Peyer's patch (tissue), 4 donors: ENCODE data around the gene MTCL1. TPM values are rescaled to one million over a fixed set of nuclear protein-coding genes. Genes with fewer than 3 reads are reported as not detected.

Experiments used
- DNase-seq, 3 donors: peaks; one replicate each; pipeline ENCODE4 v3.0.0-alpha.2; 2017 to 2019
- H3K27ac ChIP-seq, 4 donors: fragments of 200-600 bp; sonication (generic); one replicate each; pipeline ENCODE4 v1.5.1; 2016 to 2019
- H3K27me3 ChIP-seq, 2 donors: fragments of 200-600 bp; sonication (generic); one replicate each; pipeline ENCODE4 v1.5.1; 2019
- H3K36me3 ChIP-seq, 3 donors: fragments of 200-600 bp; sonication (generic); one replicate each; pipeline ENCODE4 v1.5.1; 2016 to 2019
- H3K4me1 ChIP-seq, 4 donors: fragments of 200-600 bp; sonication (generic); one replicate each; pipeline ENCODE4 v1.5.1; 2016 to 2019
- H3K4me3 ChIP-seq, 4 donors: fragments of 200-600 bp; sonication (generic); 1 replicate in 3 of 4; 2 replicates in 1 of 4; pipeline ENCODE4 v1.5.1; 2016 to 2019; ENCODE audit warnings: mild to moderate bottlenecking in 1 of 4
- H3K9me3 ChIP-seq, 4 donors: fragments of 200-600 bp; sonication (generic); one replicate each; pipeline ENCODE4 v1.5.1; 2016 to 2019; ENCODE audit warnings: mild to moderate bottlenecking in 1 of 4
- POLR2A ChIP-seq, 2 donors: fragments of 450-650 bp; IDR thresholded peaks; one replicate each; pipeline ENCODE4 v1.5.1; 2017; ENCODE audit warnings: antibody characterized with exemption in 2 of 2, mild to moderate bottlenecking in 2 of 2, moderate library complexity in 2 of 2
- total RNA-seq, 4 donors: library from RNA; depleted of rRNA; stranded (reverse); fragments of >200 nt; gene quantifications; one replicate each; pipeline ENCODE4 v1.1.0, GENCODE V29; 2016
- TF ChIP-seq, protein P1 (sequence below), 6 experiments: fragments of 450-650 bp in 4 of 6; fragments of 200-600 bp in 2 of 6; sonication (generic) in 1 of 6; IDR thresholded peaks; one replicate each; pipeline ENCODE4 v1.5.1; 2017 to 2019; ENCODE audit warnings: antibody characterized with exemption in 6 of 6, mild to moderate bottlenecking in 3 of 6, moderate library complexity in 1 of 6

The MTCL1 gene
- total RNA-seq, 4 donors from 2014 or later, result 4.2 to 27.2 (median 6.3) TPM

DNA sequence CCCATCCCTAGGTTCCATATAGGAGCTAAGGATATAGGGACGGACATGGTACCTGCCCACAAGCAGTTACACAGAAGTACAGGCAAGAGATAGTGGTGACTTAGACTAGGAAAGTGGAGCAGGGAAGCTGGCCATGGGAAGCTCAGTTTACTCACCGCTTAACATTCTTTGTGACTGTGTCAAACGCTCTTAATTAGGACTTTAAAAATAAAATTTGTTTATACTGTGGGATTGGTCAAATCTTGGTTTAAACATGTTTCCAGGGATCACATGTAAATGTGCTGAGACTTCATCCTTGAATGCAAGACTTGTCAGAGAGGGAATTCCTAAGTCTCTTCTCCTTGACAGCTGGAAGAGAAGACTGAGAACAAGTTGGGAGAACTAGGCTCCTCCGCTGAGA is 107.3 kb downstream of the MTCL1 start:
- no peak for DNase-seq
- Histone ChIP-seq H3K36me3 (no peaks in the 10 kb centered on the region), H3K9me3 (no peaks in the 10 kb centered on the region), H3K27me3 (no peaks in the 10 kb centered on the region), H3K4me3 (no peak overlapping the region), H3K27ac (no peak overlapping the region), H3K4me1 (no peaks in the 10 kb centered on the region)
- no peak for TF ChIP-seq POLR2A (IDR thresholded peaks at IDR 0.05)
- TF ChIP-seq, protein P1, sequence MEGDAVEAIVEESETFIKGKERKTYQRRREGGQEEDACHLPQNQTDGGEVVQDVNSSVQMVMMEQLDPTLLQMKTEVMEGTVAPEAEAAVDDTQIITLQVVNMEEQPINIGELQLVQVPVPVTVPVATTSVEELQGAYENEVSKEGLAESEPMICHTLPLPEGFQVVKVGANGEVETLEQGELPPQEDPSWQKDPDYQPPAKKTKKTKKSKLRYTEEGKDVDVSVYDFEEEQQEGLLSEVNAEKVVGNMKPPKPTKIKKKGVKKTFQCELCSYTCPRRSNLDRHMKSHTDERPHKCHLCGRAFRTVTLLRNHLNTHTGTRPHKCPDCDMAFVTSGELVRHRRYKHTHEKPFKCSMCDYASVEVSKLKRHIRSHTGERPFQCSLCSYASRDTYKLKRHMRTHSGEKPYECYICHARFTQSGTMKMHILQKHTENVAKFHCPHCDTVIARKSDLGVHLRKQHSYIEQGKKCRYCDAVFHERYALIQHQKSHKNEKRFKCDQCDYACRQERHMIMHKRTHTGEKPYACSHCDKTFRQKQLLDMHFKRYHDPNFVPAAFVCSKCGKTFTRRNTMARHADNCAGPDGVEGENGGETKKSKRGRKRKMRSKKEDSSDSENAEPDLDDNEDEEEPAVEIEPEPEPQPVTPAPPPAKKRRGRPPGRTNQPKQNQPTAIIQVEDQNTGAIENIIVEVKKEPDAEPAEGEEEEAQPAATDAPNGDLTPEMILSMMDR (IDR thresholded peaks at IDR 0.05), result no peak

DNA sequence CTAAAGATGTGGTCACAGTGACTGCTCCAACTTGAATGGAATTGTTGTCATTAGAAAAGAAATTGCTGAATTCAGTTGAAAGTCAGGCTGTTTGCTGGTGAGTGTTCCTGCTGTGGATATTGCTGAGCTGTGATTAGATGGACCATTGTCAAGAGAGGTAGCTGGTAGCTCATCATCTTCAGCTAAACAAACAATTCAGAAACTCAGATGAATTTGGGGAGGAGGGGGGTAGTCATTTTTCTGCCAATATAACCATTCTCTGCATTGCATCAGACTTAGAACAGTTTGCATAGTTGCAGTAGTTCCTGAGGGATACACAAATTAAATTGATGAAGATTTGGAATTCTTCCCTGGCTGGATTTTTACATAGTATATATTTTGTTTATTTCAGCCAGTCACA is 108.3 kb downstream of the MTCL1 start:
- H3K9me3 ChIP-seq, result no peaks in the 10 kb centered on the region
- TF ChIP-seq, protein P1 (IDR thresholded peaks at IDR 0.05), result no peak
- TF ChIP-seq POLR2A (IDR thresholded peaks at IDR 0.05), result no peak
- no peak overlapping the region for H3K4me3 ChIP-seq
- no peaks in the 10 kb centered on the region for H3K27me3 ChIP-seq
- H3K36me3 ChIP-seq, result no peaks in the 10 kb centered on the region
- no peaks in the 10 kb centered on the region for H3K4me1 ChIP-seq
- H3K27ac ChIP-seq, result no peak overlapping the region
- DNase-seq, result no peak

DNA sequence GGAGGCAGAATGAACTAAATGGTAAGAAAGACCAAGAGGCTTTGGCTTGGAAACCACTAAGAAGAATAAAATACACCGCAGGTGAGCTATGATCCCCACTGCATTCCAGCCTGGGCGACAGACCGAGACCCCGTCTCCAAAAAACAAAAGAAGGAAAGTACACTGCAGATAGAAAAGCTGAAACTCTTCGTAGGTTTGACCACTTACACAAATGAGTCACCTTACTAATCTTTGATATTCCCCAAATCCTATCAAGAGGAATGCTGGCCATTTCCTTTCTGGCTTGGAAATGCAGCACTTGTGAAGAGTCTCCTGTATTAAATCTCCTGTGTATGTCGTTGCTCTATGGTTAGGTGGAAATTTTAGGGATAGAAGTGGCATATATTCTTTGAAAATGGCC is 108.8 kb downstream of the MTCL1 start:
- TF ChIP-seq, protein P1 (IDR thresholded peaks at IDR 0.05), result no peak
- TF ChIP-seq POLR2A (IDR thresholded peaks at IDR 0.05), result no peak
- Histone ChIP-seq H3K36me3 (no peaks in the 10 kb centered on the region), H3K4me1 (no peaks in the 10 kb centered on the region), H3K27me3 (no peaks in the 10 kb centered on the region), H3K27ac (no peak overlapping the region), H3K9me3 (no peaks in the 10 kb centered on the region), H3K4me3 (no peak overlapping the region)
- DNase-seq, result no peak

- Histone ChIP-seq H3K27me3 (no peaks in the 10 kb centered on the region), H3K36me3 (no peaks in the 10 kb centered on the region), H3K27ac (no peak overlapping the region), H3K4me1 (no peaks in the 10 kb centered on the region), H3K4me3 (no peak overlapping the region), H3K9me3 (no peaks in the 10 kb centered on the region)
- TF ChIP-seq, protein P1 (IDR thresholded peaks at IDR 0.05), result no peak
- TF ChIP-seq POLR2A (IDR thresholded peaks at IDR 0.05), result no peak
- no peak for DNase-seq
Measured at GRCh38 chr18:8816220-8816619, 110.9 kb downstream of the MTCL1 start.

DNA sequence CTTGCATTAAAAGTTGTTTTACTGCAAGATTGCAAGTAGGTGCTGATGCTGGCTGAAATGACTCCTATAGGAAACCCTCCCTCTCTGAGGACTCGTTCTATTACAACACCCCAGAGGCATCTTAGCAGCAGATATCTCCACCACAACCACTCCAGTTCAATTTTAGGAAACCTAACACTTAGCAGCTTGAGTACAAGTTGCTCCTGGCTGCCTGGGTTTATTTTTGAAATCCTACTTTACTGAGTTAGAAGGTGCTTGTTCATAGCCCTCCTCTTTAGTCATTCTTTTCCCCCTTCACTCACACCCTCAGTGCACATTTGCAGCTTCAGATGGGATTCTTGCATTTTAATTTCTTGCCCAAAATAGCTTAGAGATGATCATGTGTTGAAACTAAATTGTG is 111.5 kb downstream of the MTCL1 start:
- no peak for DNase-seq

More for the DNA sequence above, 111.5 kb downstream of the MTCL1 start:
- Histone ChIP-seq H3K27me3 (no peaks in the 10 kb centered on the region), H3K36me3 (no peaks in the 10 kb centered on the region), H3K4me1 (no peaks in the 10 kb centered on the region), H3K4me3 (no peak overlapping the region), H3K9me3 (no peaks in the 10 kb centered on the region), H3K27ac (no peak overlapping the region)
- TF ChIP-seq, protein P1 (IDR thresholded peaks at IDR 0.05), result no peak
- no peak for TF ChIP-seq POLR2A (IDR thresholded peaks at IDR 0.05)
